Upper lobe of left lung (tissue), 4 donors: Measurements from ENCODE around the gene EMX1.

Experiments
- CTCF ChIP-seq, 6 experiments: fragments of 450-650 bp in 4 of 6; fragments of 200-600 bp in 2 of 6; sonication (generic) in 2 of 6; IDR thresholded peaks; one replicate each; pipeline ENCODE4 v1.5.1; 2016 to 2019; ENCODE audit warnings: antibody characterized with exemption in 6 of 6
- EP300 ChIP-seq, 4 donors: sonication (generic); formaldehyde crosslinking; IDR thresholded peaks; one replicate each; pipeline ENCODE4 v1.5.1; 2017; ENCODE audit warnings: antibody characterized with exemption in 4 of 4, control low read depth in 2 of 4
- POLR2A ChIP-seq, 4 donors: fragments of 450-650 bp; IDR thresholded peaks; one replicate each; pipeline ENCODE4 v1.5.1; 2016 to 2017; ENCODE audit warnings: antibody characterized with exemption in 4 of 4, mild to moderate bottlenecking in 2 of 4
- POLR2AphosphoS5 ChIP-seq, 2 donors: sonication (generic); formaldehyde crosslinking; IDR thresholded peaks; one replicate each; pipeline ENCODE4 v1.5.1; 2017; ENCODE audit warnings: antibody characterized with exemption in 2 of 2

GRCh38 chr2:72961853-72962468 lies 44.6 kb downstream of the EMX1 start:
- TF ChIP-seq POLR2A (IDR thresholded peaks at IDR 0.05): no peak
- TF ChIP-seq POLR2AphosphoS5 (IDR thresholded peaks at IDR 0.05): no peak
- no peak for TF ChIP-seq CTCF (IDR thresholded peaks at IDR 0.05)
- TF ChIP-seq EP300 (IDR thresholded peaks at IDR 0.05): no peak
